ENCODE results near the gene DCLK3. TPM values are rescaled to one million over a fixed set of nuclear protein-coding genes. Genes with fewer than 3 reads are reported as not detected.

DCLK3 gene
- total RNA-seq, 3 donors from 2014 or later (not counting 1 experiment from before 2014, with no cell fraction given) = not detected

- Mint-ChIP-seq H3K27me3 (ENCODE audit: low read depth in 2 of 2) (peaks cover 8 to 10% of the 10 kb centered on the region in 2 donors), H3K4me3 (no peak overlapping the region), H3K4me1 (no peaks in the 10 kb centered on the region), H3K27ac (no peak overlapping the region), H3K36me3 (peaks cover 9% of the 10 kb centered on the region), H3K9me3 (peaks cover 11 to 14% of the 10 kb centered on the region in 2 donors)
- TF ChIP-seq CTCF (IDR thresholded peaks at IDR 0.05) = no peak
- ATAC-seq (no peak), DNase-seq (no peak)
- H3K27me3 ChIP-seq (ENCODE audit: control insufficient read depth, insufficient read depth, low read length) = no peaks in the 10 kb centered on the region
- intact Hi-C loops (cut with micrococcal nuclease) = no loop called here
- H3K9me3 ChIP-seq (ENCODE audit: control insufficient read depth, insufficient read depth, low read length) = peaks cover 21% of the 10 kb centered on the region
- H3K27ac ChIP-seq (ENCODE audit: low read length) = no peak overlapping the region
- no peak overlapping the region for H3K4me3 ChIP-seq (ENCODE audit: low read length)
- no CpG with 5 or more reads among the region's 1 CpG for WGBS (ENCODE audit: insufficient coverage)
- H3K4me1 ChIP-seq (ENCODE audit: control insufficient read depth, insufficient read depth, low read length) = no peaks in the 10 kb centered on the region
- no peaks in the 10 kb centered on the region for H3K36me3 ChIP-seq (ENCODE audit: control insufficient read depth, insufficient read depth, low read length)
Observed at GRCh38 chr3:36679384-36680200, 84.8 kb downstream of the DCLK3 start.

- Histone ChIP-seq H3K27me3 (ENCODE audit: control insufficient read depth, insufficient read depth, low read length) (no peaks in the 10 kb centered on the region), H3K9me3 (ENCODE audit: control insufficient read depth, insufficient read depth, low read length) (peaks cover 21% of the 10 kb centered on the region), H3K36me3 (ENCODE audit: control insufficient read depth, insufficient read depth, low read length) (no peaks in the 10 kb centered on the region), H3K4me3 (ENCODE audit: low read length) (no peak overlapping the region), H3K4me1 (ENCODE audit: control insufficient read depth, insufficient read depth, low read length) (no peaks in the 10 kb centered on the region), H3K27ac (ENCODE audit: low read length) (no peak overlapping the region)
- ATAC-seq (no peak), DNase-seq (no peak)
- 100% methylated on average over 2 of the region's 2 CpGs for WGBS (ENCODE audit: insufficient coverage)
- Mint-ChIP-seq H3K36me3 (peaks cover 9% of the 10 kb centered on the region), H3K9me3 (peaks cover 11 to 14% of the 10 kb centered on the region in 2 donors), H3K4me3 (no peak overlapping the region), H3K27ac (no peak overlapping the region), H3K27me3 (ENCODE audit: low read depth in 2 of 2) (peaks cover 4 to 6% of the 10 kb centered on the region in 2 donors), H3K4me1 (no peaks in the 10 kb centered on the region)
- TF ChIP-seq CTCF (IDR thresholded peaks at IDR 0.05) = no peak
- intact Hi-C loops (cut with micrococcal nuclease) = no loop called here
Observed at GRCh38 chr3:36678216-36679013, 85.9 kb downstream of the DCLK3 start.

- Histone ChIP-seq H3K36me3 (ENCODE audit: control insufficient read depth, insufficient read depth, low read length) (no peaks in the 10 kb centered on the region), H3K4me3 (ENCODE audit: low read length) (no peak overlapping the region), H3K27me3 (ENCODE audit: control insufficient read depth, insufficient read depth, low read length) (no peaks in the 10 kb centered on the region), H3K4me1 (ENCODE audit: control insufficient read depth, insufficient read depth, low read length) (no peaks in the 10 kb centered on the region), H3K9me3 (ENCODE audit: control insufficient read depth, insufficient read depth, low read length) (peaks cover 21% of the 10 kb centered on the region), H3K27ac (ENCODE audit: low read length) (no peak overlapping the region)
- Mint-ChIP-seq H3K27me3 (ENCODE audit: low read depth in 2 of 2) (peaks cover 0 to 6% of the 10 kb centered on the region in 2 donors), H3K27ac (no peak overlapping the region), H3K4me3 (no peak overlapping the region), H3K36me3 (peaks cover 9% of the 10 kb centered on the region), H3K4me1 (no peaks in the 10 kb centered on the region), H3K9me3 (peaks cover 11 to 14% of the 10 kb centered on the region in 2 donors)
- ATAC-seq = no peak
- intact Hi-C loops (cut with micrococcal nuclease) = no loop called here
- DNase-seq = no peak
- TF ChIP-seq CTCF (IDR thresholded peaks at IDR 0.05) = no peak
- 64% methylated on average over 1 of the region's 2 CpGs for WGBS (ENCODE audit: insufficient coverage)
Observed at GRCh38 chr3:36677331-36678007, 86.9 kb downstream of the DCLK3 start.
